ENCODE data around the gene PLK3.
A peak's percentile ranks its signal among the peaks of the same experiment; 100 is the strongest.

The PLK3 gene

DNA sequence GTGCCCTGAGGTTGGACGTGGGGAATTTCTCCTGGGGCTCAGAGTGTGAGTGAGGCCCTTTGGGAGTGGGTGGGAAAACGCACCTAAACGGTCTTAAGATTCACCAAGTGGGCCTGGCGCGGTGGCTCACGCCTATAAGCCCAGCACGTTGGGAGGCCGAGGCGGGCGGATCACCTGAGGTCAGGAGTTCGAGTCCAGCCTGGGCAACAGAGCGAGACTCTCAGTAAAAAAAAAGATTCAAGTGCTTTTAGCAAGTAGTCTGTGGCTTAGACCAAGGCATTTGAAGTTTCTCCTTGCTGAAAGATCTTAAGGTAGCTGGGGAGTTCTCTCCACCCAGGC, 23.5 kb upstream of the PLK3 start:
- no peak for TF ChIP-seq ZFX (IDR thresholded peaks at IDR 0.05)
- TF ChIP-seq CTCF (conservative IDR thresholded peaks at IDR 0.05), result no peak
- peak overlapping the region; percentile 94 for H3K27ac ChIP-seq

- H3K27ac ChIP-seq, result peak overlapping the region; percentile 94
- TF ChIP-seq ZFX (IDR thresholded peaks at IDR 0.05) (no peak), CTCF (conservative IDR thresholded peaks at IDR 0.05) (no peak)
These were observed 22.6 kb upstream of the PLK3 start for GRCh38 chr1:44777547-44777946.

- no peak for TF ChIP-seq ZFX (IDR thresholded peaks at IDR 0.05)
- no peak for TF ChIP-seq CTCF (conservative IDR thresholded peaks at IDR 0.05)
- H3K27ac ChIP-seq, result peak overlapping the region; percentile 94
These were observed 22.1 kb upstream of the PLK3 start for GRCh38 chr1:44777969-44778635.

DNA sequence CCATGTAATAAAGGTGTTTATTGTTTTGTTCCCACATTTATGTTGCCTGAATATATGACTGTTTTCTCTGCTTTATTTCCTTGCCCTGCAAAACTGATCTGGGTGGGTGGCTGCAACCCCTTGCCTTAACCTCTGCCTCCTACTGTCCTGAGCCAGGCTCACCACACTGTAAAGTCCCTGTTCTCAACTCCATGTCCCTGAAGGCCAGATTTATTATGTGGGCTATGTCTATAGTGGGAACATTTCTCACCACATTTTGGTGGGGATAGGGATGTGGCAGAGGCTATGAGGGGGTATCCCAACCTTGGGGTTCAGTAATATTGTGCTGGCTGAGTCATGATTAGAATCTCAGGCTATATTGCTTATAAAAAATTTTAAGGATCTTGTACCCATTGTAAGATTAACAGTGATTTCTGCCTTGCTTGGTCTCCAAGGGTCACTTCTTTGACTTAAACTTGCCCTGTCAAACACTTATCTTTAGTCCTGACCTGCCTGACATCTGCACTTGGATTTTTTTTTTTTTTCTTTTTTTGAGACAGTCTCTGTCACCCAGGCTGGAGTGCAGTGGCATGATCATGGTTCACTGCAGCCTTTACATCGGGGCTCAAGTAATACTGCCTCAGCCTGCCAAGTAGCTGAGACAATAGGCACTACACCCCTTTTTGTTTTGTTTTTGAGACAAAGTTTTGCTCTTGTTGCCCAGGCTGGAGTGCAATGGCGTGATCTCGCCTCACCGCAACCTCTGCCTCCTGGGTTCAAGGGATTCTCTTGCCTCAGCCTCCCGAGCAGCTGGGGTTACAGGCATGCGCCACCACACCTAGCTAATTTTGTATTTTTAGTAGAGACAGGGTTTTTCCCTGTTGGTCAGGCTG, 21.2 kb upstream of the PLK3 start:
- no peak overlapping the region for H3K27ac ChIP-seq
- TF ChIP-seq CTCF (conservative IDR thresholded peaks at IDR 0.05) (no peak), ZFX (IDR thresholded peaks at IDR 0.05) (no peak)

- TF ChIP-seq ZFX (IDR thresholded peaks at IDR 0.05) (no peak), CTCF (conservative IDR thresholded peaks at IDR 0.05) (no peak)
- no peak overlapping the region for H3K27ac ChIP-seq
These were observed 19.5 kb upstream of the PLK3 start for GRCh38 chr1:44780583-44781121.

GRCh38 chr1:44783697-44784093, 16.5 kb upstream of the PLK3 start:
- TF ChIP-seq CTCF (conservative IDR thresholded peaks at IDR 0.05) (no peak), ZFX (IDR thresholded peaks at IDR 0.05) (no peak)
- H3K27ac ChIP-seq, result peak overlapping the region; percentile 18; the same call in 1 of the 2 replicates
